HG03108 (cell line): ENCODE data around the gene MTCL1.

Source experiments
- ATAC-seq: cut with Tn5 transposase; IDR thresholded peaks from one replicate; pipeline ENCODE4 v1.9.1; 2021; ENCODE audit warnings: moderate library complexity; ENCODE audit not compliant: unreplicated experiment

Gene MTCL1

GRCh38 chr18:8854962-8855361 lies 149.6 kb downstream of the MTCL1 start:
- no peak for ATAC-seq

DNA sequence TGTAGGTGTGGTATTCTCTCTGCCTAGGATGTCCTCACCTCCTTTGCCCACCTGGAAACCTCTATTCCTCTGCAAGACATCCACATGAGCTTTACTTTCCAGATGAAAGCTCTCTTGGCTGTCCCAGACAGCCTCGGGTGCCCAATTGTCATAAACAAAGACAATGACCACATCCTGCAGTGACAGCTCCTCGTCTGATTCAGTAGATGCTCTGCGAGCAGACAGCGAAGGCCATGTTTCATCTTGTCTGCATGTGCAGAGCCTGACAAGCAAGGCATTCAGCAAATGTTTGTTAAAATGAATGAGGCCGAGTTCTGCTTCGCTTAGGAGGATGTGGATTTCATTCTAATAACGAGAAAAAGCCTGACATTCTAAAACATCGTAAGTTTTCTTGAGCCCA lies 150.9 kb downstream of the MTCL1 start:
- no peak for ATAC-seq

DNA sequence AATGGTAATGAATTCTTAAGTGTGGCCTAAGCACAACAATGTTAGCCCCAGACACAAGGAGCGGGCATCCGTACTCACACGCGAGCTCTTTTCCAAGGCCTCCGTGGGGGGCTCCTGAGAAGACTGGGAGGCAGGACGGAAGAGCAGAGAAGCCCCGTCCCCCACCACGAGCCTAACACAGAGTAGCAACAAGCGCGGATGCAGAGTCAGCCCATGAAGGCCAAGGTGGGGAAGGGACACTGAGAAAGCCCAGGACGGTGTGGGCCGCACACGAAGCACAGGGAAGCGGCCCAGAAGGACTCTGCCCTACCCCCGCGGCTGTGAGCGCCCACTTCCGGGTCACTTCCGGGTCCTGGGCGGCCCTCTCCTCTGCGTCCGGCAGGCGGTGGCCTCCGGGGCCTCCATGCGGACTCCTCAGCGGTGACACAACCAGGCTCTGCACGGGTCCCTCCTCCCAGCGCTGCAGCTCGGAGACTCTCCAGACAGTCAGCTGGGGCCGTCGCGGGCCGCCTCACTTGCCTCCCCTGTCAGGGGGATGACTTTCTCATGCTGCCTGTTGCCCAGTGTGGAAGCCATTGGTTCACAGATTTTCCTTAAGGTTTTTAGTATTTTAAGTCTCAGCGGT lies 151.5 kb downstream of the MTCL1 start:
- no peak for ATAC-seq

- no peak for ATAC-seq
These were observed 152.4 kb downstream of the MTCL1 start for GRCh38 chr18:8857806-8858205.

- ATAC-seq, result no peak
These were observed 153.6 kb downstream of the MTCL1 start for GRCh38 chr18:8858888-8859511.

DNA sequence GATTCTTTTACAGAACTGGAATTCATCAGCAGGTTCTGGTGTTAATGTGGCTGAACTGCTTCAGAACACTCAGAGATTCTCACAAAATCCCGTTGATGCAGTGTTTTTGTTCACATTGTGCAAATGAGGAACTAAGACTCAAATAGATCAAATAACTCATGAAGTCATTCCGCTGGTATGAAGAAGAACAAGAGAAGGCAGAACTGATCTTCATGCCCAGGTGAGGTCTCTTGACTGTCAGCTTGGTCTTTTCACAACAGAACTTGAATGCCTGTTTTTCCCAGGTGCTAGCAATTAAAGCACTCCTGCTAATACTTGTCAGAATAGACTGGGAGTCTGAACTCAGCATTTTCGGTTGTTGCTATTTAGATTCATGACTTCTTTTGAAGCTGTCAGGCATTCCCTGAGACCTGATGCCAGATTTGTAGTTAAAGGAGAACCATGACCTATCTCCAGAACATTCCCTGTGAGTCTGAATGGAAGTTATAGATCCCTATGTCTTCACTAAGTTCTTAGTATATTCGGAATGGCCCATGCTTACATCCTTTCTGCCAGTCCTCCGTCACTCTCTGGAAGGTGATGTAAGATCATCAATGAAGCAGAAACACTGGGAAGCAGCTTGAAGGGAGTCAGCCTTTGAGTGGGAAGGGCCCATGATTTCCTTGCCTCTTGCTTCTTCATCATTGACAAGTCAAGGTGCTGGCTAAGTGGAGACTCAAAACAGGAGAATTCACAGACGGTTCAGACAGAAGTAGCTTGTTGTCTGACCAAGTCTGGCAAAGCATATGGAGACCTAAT lies 155.7 kb downstream of the MTCL1 start:
- ATAC-seq, result no peak

DNA sequence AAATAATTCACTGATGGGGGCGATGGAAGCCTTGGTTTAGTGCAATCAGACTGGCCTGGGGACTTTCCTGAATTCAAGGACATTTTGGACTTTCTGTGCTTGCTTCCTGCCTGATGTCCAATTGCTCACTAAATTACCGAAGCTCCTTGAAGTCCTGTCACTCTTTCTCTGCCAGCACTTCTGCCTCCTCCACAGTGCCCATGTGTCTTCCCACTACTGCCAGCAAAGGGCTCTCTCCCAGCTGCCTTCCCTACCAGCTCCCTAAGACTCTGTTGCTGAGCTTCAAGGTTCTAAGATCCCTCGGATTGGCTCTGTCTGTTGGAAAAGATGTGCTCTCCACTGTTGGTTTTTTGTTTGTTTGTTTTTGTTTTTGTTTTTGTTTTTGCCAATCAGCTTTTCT lies 158.1 kb downstream of the MTCL1 start:
- no peak for ATAC-seq

- no peak for ATAC-seq
These were observed 160.6 kb downstream of the MTCL1 start for GRCh38 chr18:8865934-8866333.

DNA sequence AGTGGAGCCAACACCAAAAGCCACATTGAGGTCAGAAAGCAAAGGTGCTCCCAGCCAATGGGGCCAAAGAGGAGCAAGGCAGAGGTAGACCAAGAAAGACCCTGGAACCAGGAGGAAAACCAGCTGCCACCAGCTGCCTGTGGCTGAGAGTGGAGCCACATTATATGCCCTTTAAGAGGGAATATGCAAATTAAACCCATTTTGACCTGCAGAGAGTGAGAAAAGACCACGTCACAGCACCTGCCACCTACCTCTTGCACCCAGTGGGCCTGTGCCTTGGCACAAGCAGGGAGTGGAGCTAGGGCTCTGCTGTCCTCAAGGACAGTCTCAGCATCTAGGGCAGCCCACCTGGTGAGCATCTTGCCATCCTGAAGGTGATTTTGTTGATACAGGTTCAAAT lies 161.3 kb downstream of the MTCL1 start:
- ATAC-seq, result no peak

DNA sequence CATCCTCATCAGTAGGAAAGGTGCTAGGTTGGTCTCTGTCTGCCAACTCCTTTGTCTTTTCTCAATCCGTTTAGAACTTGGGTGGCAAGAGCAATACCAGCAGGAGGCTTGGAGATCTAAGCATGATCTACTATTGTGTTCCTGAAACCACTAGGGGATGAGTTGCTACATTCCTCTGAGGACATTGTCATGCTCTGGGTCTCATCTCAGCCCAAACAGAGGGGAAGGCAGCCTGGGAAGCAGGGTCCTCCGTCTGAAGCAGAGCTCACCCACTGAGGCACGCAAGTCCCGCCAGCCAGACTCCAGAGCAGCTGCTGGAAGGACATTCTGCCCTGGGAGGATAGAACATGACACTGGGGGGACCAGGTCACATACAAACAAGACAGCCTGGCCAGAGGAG lies 162.9 kb downstream of the MTCL1 start:
- ATAC-seq, result no peak

- ATAC-seq, result no peak
These were observed 163.5 kb downstream of the MTCL1 start for GRCh38 chr18:8868779-8869415.

- no peak for ATAC-seq
These were observed 164.3 kb downstream of the MTCL1 start for GRCh38 chr18:8869696-8870095.

GRCh38 chr18:8870528-8870927 lies 165.2 kb downstream of the MTCL1 start:
- no peak for ATAC-seq

- no peak for ATAC-seq
These were observed 166.1 kb downstream of the MTCL1 start for GRCh38 chr18:8871489-8871888.

DNA sequence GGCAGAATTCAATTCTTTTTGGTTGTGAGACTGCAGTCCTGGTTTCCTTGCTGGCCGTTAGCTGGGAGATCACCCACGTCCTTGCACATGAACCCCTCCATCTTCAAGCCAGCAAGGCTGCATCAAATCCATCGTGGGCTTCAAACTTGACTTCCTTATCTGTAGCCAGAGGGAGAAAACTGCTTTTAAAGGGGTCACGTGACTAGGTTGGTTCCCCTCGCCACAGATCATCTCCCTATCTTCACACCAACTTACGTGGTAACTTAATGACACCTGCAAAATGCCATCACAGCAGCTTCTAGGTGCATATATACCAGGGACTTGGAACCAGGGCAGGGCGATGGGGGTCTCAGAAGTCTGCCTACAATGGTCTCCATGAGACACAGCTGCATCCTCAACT lies 169.5 kb downstream of the MTCL1 start:
- no peak for ATAC-seq

GRCh38 chr18:8876887-8877286 lies 171.5 kb downstream of the MTCL1 start:
- no peak for ATAC-seq

DNA sequence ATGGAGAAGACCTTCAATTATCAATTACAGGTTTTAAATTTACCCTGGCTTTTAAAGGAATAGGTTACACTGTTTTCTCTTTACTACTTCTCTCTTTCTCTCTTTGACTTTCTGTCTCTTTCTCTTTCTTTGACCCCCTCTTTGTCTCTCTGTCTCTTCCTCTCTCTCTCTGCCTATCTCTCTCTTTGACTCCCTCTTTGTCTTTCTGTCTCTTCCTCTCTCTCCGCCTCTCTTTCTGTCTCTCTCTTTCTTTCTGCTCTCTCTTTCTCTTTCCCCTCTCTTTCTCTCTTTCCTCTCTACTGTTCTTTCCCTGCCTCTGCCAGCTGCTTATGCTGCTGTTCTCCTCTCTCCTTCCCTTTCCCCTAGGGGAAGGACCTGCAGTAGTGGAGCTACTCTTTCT lies 175.7 kb downstream of the MTCL1 start:
- no peak for ATAC-seq
